Measurements from ENCODE around the gene CDK16.
A peak's percentile ranks its signal among the peaks of the same experiment; 100 is the strongest.

The CDK16 gene

GRCh38 chrX:47209508-47210238 is 8.8 kb upstream of the CDK16 start:
- DNase-seq (ENCODE audit: low read depth in 2 of 2), result no peak

- no peak for DNase-seq (ENCODE audit: low read depth in 2 of 2)
Observed at GRCh38 chrX:47210661-47211425, 7.6 kb upstream of the CDK16 start.

- no peak for DNase-seq (ENCODE audit: low read depth in 2 of 2)
Observed at GRCh38 chrX:47212381-47213293, 5.8 kb upstream of the CDK16 start.

DNA sequence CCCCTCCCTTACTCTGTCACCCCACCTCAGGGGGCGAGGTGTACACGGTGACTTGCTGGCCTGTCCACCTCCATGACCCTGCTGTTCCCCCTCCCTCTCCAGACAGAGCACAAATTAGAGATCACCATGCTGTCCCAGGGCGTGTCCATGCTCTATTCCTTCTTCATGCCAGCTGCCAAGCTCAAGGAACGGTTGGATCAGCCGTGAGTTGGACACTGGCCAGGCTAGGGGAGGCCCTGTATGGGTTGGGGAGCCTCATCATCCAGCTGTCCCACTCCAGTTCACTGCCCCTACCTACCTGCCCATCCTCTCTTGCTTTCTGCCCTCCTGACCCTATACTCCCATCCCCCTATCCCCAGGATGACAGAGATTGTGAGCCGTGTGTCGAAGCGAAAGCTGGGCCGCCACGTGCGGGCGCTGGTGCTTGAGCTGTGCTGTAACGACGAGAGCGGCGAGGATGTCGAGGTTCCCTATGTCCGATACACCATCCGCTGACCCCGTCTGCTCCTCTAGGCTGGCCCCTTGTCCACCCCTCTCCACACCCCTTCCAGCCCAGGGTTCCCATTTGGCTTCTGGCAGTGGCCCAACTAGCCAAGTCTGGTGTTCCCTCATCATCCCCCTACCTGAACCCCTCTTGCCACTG is 3.9 kb upstream of the CDK16 start:
- DNase-seq (ENCODE audit: low read depth in 2 of 2), result no peak

DNA sequence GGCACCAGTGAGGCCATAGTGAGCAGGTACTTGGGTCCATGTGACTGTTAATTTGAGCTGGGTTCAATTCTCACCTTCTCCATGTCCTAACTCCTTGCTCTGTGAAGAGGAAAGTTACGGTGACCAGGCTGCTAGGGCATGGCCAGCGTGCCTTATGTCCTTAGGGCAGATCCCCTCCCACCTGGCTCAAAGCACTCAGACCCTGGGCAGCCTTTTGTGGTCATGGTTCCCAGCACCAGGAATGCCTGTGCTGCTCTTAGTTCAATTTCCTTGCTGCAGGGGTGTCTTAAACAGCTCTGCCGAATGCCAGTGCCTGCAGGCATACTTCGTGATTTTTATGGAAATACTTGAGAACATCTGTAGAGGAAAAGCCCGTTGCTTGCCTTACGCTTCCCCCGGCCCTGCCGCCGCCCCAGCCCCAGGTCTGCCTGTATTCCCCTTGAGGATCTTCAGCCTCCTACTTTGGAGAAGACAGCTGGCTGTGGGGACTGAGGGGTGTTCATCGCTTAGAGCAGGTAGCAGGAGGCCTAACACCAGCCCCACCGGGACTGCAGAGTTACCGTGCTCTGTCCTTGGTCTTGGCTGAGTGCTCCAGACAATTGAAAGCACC is 3.1 kb upstream of the CDK16 start:
- DNase-seq (ENCODE audit: low read depth in 2 of 2), result no peak

- DNase-seq (ENCODE audit: low read depth in 2 of 2), result no peak
Observed at GRCh38 chrX:47216393-47216925, 2.0 kb upstream of the CDK16 start.

DNA sequence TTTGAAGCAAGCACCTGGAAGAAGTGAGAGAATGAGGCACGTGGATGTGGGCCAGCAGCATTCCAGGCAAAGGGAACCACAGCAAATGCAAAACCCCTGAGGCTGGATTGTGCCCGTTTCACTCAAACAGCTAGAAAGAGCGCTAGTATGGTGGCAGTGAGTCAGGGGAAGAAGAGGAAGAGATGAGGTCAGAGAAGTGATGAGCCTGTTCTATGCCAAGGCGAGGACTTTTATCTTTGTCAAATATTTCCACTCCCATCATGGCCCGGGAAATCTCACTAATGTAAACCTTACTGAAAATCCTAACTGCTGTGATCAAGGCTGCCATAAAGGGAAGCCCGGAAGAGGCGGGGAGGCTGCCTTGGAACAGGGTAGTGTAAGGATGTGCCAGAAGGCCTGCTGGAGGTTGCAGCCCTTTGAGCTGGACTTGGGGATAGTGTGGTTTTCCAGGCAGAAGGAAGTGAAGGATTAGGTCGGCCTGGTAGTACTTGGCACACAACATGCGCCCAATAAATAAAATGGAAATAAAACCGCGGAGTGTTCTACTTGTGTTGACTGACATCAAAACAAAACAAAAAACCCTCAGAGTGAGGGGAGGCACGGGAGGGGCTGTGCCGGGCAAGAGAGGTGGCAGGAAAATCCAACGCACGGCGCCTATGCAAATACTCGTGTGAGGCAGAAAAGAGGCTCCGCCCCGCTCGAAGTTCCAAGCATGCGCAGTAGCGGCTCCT is 1.2 kb upstream of the CDK16 start:
- DNase-seq (ENCODE audit: low read depth in 2 of 2), result peak in 1 of 2 donors; percentile 6

- DNase-seq (ENCODE audit: low read depth in 2 of 2), result peak; percentile 85 to 98
Observed at GRCh38 chrX:47217852-47218279, 615 bp upstream of the CDK16 start.

GRCh38 chrX:47218920-47219815 is 687 bp downstream of the CDK16 start:
- peak; percentile 26 to 48 for DNase-seq (ENCODE audit: low read depth in 2 of 2)

DNA sequence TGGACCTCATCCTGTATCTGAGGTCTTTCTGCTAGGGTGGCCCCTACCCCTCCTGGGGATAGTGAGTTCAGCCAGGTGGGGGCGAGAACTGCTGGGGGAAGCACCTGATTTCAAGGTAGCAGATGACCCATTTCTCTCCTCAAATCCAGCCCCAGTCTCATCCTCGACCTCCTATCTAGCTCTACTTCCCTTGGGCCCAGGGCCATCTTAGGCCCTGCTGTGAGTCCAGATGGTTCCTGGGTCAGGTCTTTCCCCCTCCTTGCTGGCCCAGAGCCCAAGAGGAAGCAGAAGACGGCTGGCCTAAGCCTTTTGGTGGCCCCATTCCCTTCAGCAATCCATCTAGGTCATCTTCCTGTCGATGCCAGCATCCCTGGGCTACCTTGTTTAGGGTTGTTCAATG is 3.3 kb downstream of the CDK16 start:
- no peak for DNase-seq (ENCODE audit: low read depth in 2 of 2)

GRCh38 chrX:47222751-47223350 is 4.4 kb downstream of the CDK16 start:
- no peak for DNase-seq (ENCODE audit: low read depth in 2 of 2)

GRCh38 chrX:47223476-47224250 is 5.2 kb downstream of the CDK16 start:
- no peak for DNase-seq (ENCODE audit: low read depth in 2 of 2)

- no peak for DNase-seq (ENCODE audit: low read depth in 2 of 2)
Observed at GRCh38 chrX:47224266-47224895, 5.9 kb downstream of the CDK16 start.

- DNase-seq (ENCODE audit: low read depth in 2 of 2), result no peak
Observed at GRCh38 chrX:47224896-47225290, 6.4 kb downstream of the CDK16 start.

DNA sequence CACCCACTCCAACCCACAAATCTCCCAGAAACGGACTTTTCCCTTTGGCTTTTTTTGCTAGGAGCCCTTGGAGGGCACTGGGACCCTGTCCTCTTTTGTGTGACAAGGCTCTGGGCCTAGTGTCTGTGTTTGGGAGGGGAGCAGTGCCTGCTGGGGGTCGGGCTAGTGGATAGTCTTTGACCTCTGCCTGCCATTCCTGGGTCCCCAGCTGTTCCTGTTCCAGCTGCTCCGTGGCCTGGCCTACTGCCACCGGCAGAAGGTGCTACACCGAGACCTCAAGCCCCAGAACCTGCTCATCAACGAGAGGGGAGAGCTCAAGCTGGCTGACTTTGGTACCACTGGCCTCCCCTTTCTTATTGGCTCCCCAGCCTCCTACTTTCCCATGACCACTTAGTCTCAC is 7.6 kb downstream of the CDK16 start:
- DNase-seq (ENCODE audit: low read depth in 2 of 2), result no peak

DNA sequence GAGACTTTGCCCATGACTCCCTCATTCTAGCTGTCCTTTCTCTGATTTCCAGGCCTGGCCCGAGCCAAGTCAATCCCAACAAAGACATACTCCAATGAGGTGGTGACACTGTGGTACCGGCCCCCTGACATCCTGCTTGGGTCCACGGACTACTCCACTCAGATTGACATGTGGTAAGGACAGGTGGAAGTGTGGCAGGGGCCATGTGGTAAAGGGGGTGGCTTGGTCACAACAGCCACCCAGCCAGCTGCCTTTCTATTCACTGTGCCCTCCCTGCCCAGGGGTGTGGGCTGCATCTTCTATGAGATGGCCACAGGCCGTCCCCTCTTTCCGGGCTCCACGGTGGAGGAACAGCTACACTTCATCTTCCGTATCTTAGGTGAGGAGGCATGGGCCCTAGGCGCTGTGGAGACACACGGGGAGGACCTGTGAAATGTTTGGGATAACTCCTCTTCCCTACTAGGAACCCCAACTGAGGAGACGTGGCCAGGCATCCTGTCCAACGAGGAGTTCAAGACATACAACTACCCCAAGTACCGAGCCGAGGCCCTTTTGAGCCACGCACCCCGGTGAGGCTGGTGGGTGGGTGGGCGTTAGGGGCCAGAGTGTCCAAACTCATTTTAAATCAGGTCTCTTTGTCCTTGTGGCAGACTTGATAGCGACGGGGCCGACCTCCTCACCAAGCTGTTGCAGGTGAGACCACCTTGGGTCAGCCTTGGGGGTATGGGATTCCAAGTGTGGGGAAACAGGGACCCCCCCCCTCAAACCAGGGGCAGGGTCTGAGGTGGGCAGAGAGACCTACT is 8.3 kb downstream of the CDK16 start:
- DNase-seq (ENCODE audit: low read depth in 2 of 2), result no peak

GRCh38 chrX:47227334-47227583 is 8.8 kb downstream of the CDK16 start:
- DNase-seq (ENCODE audit: low read depth in 2 of 2), result no peak
